Right ventricle myocardium superior (tissue), 1 donor: ENCODE results near the gene KRT77. TPM values are rescaled to one million over a fixed set of nuclear protein-coding genes. Genes with fewer than 3 reads are reported as not detected.

Source experiments
- ATAC-seq: fragments of 200-7000 bp; cut with Tn5 transposase; one replicate; pipeline ENCODE4 v1.9.1; 2020; ENCODE audit warnings: mild to moderate bottlenecking; ENCODE audit not compliant: poor library complexity
- DNase-seq: peaks from one replicate; pipeline ENCODE4 v3.0.0-alpha.2; 2020
- intact Hi-C: fragments of 100-400 bp; cut with DNase I; formaldehyde crosslinking; loops from one replicate; pipeline ENCODE4 v1.11.2; 2022
- total RNA-seq: library from RNA; stranded (reverse); fragmentation: NEBNext Ultra II Directional; extraction: Animal tissue kit (Norgen Biotek cat#: 25700); gene quantifications from one replicate; pipeline ENCODE4 v1.2.1, GENCODE V29; 2021
- donor health status: DM: no; HTN: yes; CAD: no; lungs with severe emphysema.

Gene KRT77
- total RNA-seq, 1 donor from 2014 or later, result not detected

- intact Hi-C loops, result no loop called here
- DNase-seq (no peak), ATAC-seq (no peak)
Measured at GRCh38 chr12:52647601-52648000, 55.7 kb downstream of the KRT77 start.

- no peak for DNase-seq
- intact Hi-C loops, result no loop called here
- no peak for ATAC-seq
Measured at GRCh38 chr12:52646613-52647012, 56.7 kb downstream of the KRT77 start.

- no peak for ATAC-seq
- intact Hi-C loops, result no loop called here
- no peak for DNase-seq
Measured at GRCh38 chr12:52645982-52646381, 57.3 kb downstream of the KRT77 start.

GRCh38 chr12:52645120-52645761 lies 58.1 kb downstream of the KRT77 start:
- intact Hi-C loops, result no loop called here

GRCh38 chr12:52644078-52644415 lies 59.3 kb downstream of the KRT77 start:
- no peak for ATAC-seq
- intact Hi-C loops, result no loop called here
- no peak for DNase-seq

More at GRCh38 chr12:52645120-52645761, 58.1 kb downstream of the KRT77 start:
- DNase-seq (no peak), ATAC-seq (no peak)

GRCh38 chr12:52643233-52644077 lies 59.9 kb downstream of the KRT77 start:
- intact Hi-C loops, result no loop called here
- ATAC-seq (no peak), DNase-seq (no peak)

GRCh38 chr12:52641468-52641867 lies 61.9 kb downstream of the KRT77 start:
- intact Hi-C loops, result no loop called here
- no peak for ATAC-seq
- DNase-seq, result no peak

Other genes with a start within 250 kb of the KRT77 start
- not detected for gene KRT6C, start 229.7 kb downstream of the KRT77 start, total RNA-seq
- gene KRT6A, start 210.3 kb downstream of the KRT77 start, total RNA-seq, result not detected
- not detected for gene KRT5, start 183.1 kb downstream of the KRT77 start, total RNA-seq
- gene KRT71, start 150.4 kb downstream of the KRT77 start, total RNA-seq, result not detected
- gene KRT74, start 129.7 kb downstream of the KRT77 start, total RNA-seq, result not detected
- gene KRT72, start 102.1 kb downstream of the KRT77 start, total RNA-seq, result not detected
- not detected for gene KRT73, start 85.0 kb downstream of the KRT77 start, total RNA-seq
- gene KRT2, start 51.3 kb downstream of the KRT77 start, total RNA-seq, result not detected
- gene KRT1, start 23.1 kb downstream of the KRT77 start, total RNA-seq, result not detected
- not detected for gene KRT76, start 73.8 kb upstream of the KRT77 start, total RNA-seq
- gene KRT3, start 92.6 kb upstream of the KRT77 start, total RNA-seq, result not detected
- gene KRT4, start 110.6 kb upstream of the KRT77 start, total RNA-seq, result not detected
- not detected for gene KRT79, start 130.8 kb upstream of the KRT77 start, total RNA-seq
- gene KRT78, start 145.5 kb upstream of the KRT77 start, total RNA-seq, result not detected
- gene KRT8, start 201.6 kb upstream of the KRT77 start, total RNA-seq, result 104 TPM
- 7.0 TPM for gene KRT18, start 245.6 kb upstream of the KRT77 start, total RNA-seq